A673 (cell line): Measurements from ENCODE around the gene COL13A1. TPM values are rescaled to one million over a fixed set of nuclear protein-coding genes. Genes with fewer than 3 reads are reported as not detected.
A peak's percentile ranks its signal among the peaks of the same experiment; 100 is the strongest.

ENCODE experiments used
- BruUV-seq: library from RNA; stranded (reverse); fragments of 400-500 nt; replicated peaks from 2 replicates; lab custom pipeline; 2021; lab: Mats Ljungman, UMichigan
- CTCF ChIA-PET: fragments of 300-600 bp; sonication (Branson Sonifier 250); formaldehyde crosslinking; loops from one replicate; lab custom pipeline; 2022; ENCODE audit warnings: antibody characterized with exemption; lab: Charles Lee
- POLR2A ChIA-PET: fragments of 300-600 bp; sonication (Branson Sonifier 250); formaldehyde crosslinking; loops from one replicate; lab custom pipeline; 2022; ENCODE audit warnings: antibody characterized with exemption; ENCODE audit not compliant: low non-redundant PET; lab: Charles Lee
- DNase-seq: peaks from one replicate; pipeline ENCODE4 v3.0.0-alpha.2; 2015; ENCODE audit warnings: low spot score
- H3K27ac ChIP-seq: fragments of 200-600 bp; sonication (generic); 2 replicates; pipeline ENCODE4 v1.5.1; 2016; ENCODE audit warnings: mixed run types, low read depth, mild to moderate bottlenecking, mixed read lengths, antibody characterized with exemption, low read length; ENCODE audit not compliant: poor library complexity, severe bottlenecking
- H3K27me3 ChIP-seq: fragments of 200-600 bp; sonication (generic); replicated peaks from 2 replicates; pipeline ENCODE4 v1.6.1; 2017; ENCODE audit warnings: mixed run types, low read depth, mild to moderate bottlenecking, mixed read lengths, antibody characterized with exemption, low read length; ENCODE audit not compliant: insufficient read depth, poor library complexity
- H3K36me3 ChIP-seq: fragments of 200-600 bp; sonication (generic); 2 replicates; pipeline ENCODE4 v1.6.1; 2016; ENCODE audit warnings: mixed run types, mild to moderate bottlenecking, mixed read lengths, antibody characterized with exemption, low read length; ENCODE audit not compliant: insufficient read depth, poor library complexity, severe bottlenecking
- H3K4me1 ChIP-seq: fragments of 200-600 bp; sonication (generic); 2 replicates; pipeline ENCODE4 v1.6.1; 2017; ENCODE audit warnings: mixed run types, mild to moderate bottlenecking, mixed read lengths, antibody characterized with exemption, low read length; ENCODE audit not compliant: insufficient read depth, poor library complexity, severe bottlenecking
- H3K4me3 ChIP-seq: fragments of 200-600 bp; sonication (generic); 2 replicates; pipeline ENCODE4 v1.5.1; 2016; ENCODE audit warnings: low read depth, mixed run types, mild to moderate bottlenecking, mixed read lengths, low read length; ENCODE audit not compliant: poor library complexity, severe bottlenecking
- H3K9me3 ChIP-seq: fragments of 200-600 bp; sonication (generic); 2 replicates; pipeline ENCODE4 v1.6.1; 2016; ENCODE audit warnings: mixed run types, low read depth, mild to moderate bottlenecking, mixed read lengths, antibody characterized with exemption, low read length; ENCODE audit not compliant: poor library complexity, severe bottlenecking
- EZH2 ChIP-seq: fragments of 200-600 bp; sonication (generic); IDR thresholded peaks from 2 replicates; pipeline ENCODE4 v1.6.1; 2017; ENCODE audit warnings: borderline replicate concordance, low read depth, mild to moderate bottlenecking, mixed read lengths, antibody characterized with exemption, low read length; ENCODE audit not compliant: poor library complexity, severe bottlenecking
- intact Hi-C: fragments of 100-400 bp; cut with micrococcal nuclease; formaldehyde crosslinking; loops from one replicate; pipeline ENCODE4 v1.10.0; 2022; ENCODE audit not compliant: unreplicated experiment
- total RNA-seq: library from RNA; stranded (reverse); gene quantifications from 2 replicates; pipeline ENCODE4 v1.2.3, GENCODE V29; 2021
- TF ChIP-seq, protein P1 (sequence below): fragments of 300-800, 200-600 bp; sonication (generic); conservative IDR thresholded peaks from 2 replicates; pipeline ENCODE4 v1.5.1; 2017; ENCODE audit warnings: low read depth, mild to moderate bottlenecking, antibody characterized with exemption, low read length, moderate library complexity, mixed read lengths

Gene COL13A1
- total RNA-seq, 1 experiment from 2014 or later, result 2.0 TPM

GRCh38 chr10:69780077-69780476 lies 21.6 kb upstream of the COL13A1 start:
- Histone ChIP-seq H3K9me3 (no peaks in the 10 kb centered on the region), H3K4me3 (no peak overlapping the region), H3K4me1 (no peaks in the 10 kb centered on the region), H3K36me3 (no peaks in the 10 kb centered on the region), H3K27me3 (peaks cover 18% of the 10 kb centered on the region), H3K27ac (no peak overlapping the region)
- no peak for DNase-seq
- intact Hi-C loops, result no loop called here
- CTCF ChIA-PET, result no interaction called here
- POLR2A ChIA-PET, result no interaction called here
- TF ChIP-seq, protein P1, sequence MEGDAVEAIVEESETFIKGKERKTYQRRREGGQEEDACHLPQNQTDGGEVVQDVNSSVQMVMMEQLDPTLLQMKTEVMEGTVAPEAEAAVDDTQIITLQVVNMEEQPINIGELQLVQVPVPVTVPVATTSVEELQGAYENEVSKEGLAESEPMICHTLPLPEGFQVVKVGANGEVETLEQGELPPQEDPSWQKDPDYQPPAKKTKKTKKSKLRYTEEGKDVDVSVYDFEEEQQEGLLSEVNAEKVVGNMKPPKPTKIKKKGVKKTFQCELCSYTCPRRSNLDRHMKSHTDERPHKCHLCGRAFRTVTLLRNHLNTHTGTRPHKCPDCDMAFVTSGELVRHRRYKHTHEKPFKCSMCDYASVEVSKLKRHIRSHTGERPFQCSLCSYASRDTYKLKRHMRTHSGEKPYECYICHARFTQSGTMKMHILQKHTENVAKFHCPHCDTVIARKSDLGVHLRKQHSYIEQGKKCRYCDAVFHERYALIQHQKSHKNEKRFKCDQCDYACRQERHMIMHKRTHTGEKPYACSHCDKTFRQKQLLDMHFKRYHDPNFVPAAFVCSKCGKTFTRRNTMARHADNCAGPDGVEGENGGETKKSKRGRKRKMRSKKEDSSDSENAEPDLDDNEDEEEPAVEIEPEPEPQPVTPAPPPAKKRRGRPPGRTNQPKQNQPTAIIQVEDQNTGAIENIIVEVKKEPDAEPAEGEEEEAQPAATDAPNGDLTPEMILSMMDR, result no peak
- no peak for TF ChIP-seq EZH2
- BruUV-seq, result no TSS peak

DNA sequence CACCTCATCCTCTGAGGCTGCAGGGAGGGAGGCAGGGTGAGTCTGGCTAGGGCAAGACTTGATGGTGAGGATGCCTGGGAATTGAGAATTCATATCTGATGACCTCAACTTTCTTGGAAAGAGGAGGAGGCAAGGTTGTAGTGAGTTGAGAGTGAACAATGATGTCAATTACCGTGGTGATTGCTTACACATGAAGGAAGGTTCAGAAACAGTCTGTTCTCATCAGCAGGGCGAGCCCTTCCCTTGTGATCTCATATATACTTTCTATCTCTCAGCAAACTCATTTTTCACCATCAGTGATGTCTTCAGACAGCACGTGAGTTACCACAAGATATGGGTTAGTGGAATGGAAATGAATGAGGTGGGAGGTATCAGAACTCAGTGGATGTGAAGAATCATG lies 20.1 kb upstream of the COL13A1 start:
- BruUV-seq, result no TSS peak
- ChIA-PET POLR2A (no interaction called here), CTCF (no interaction called here)
- Histone ChIP-seq H3K27ac (no peak overlapping the region), H3K27me3 (peaks cover 18% of the 10 kb centered on the region), H3K4me1 (no peaks in the 10 kb centered on the region), H3K4me3 (no peak overlapping the region), H3K36me3 (no peaks in the 10 kb centered on the region), H3K9me3 (no peaks in the 10 kb centered on the region)
- TF ChIP-seq EZH2, result no peak
- TF ChIP-seq, protein P1, result no peak
- intact Hi-C loops, result no loop called here
- DNase-seq, result no peak

- Histone ChIP-seq H3K27me3 (peaks cover 18% of the 10 kb centered on the region), H3K4me3 (no peak overlapping the region), H3K4me1 (no peaks in the 10 kb centered on the region), H3K36me3 (no peaks in the 10 kb centered on the region), H3K27ac (no peak overlapping the region), H3K9me3 (no peaks in the 10 kb centered on the region)
- no peak for DNase-seq
- intact Hi-C loops, result no loop called here
- no TSS peak for BruUV-seq
- ChIA-PET CTCF (no interaction called here), POLR2A (no interaction called here)
- no peak for TF ChIP-seq EZH2
- TF ChIP-seq, protein P1, result peak; percentile 27; the same call in 1 of the 2 replicates
Observed at GRCh38 chr10:69783515-69783914, 18.2 kb upstream of the COL13A1 start.
